ENCODE results near the gene OLFML3.

The OLFML3 gene

DNA sequence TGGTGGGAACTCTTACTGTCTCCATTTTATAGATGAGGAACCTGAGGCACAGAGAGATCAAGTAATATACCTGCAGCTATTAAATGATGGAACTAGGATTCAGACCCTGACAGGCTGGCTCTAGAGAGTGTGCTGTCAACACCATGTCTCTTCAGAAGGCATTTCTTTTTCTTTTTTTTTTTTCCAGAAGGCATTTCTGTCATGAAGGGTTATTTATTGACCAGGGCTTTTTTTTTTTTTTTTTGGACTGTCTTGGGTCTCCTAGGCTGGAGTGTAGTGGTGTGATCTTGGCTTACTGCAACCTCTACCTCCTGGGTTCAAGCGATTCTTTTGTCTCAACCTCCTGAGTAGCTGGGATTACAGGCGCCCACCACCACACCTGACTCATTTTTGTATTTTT is 27.6 kb upstream of the OLFML3 start:
- no peak for TF ChIP-seq CTCF (IDR thresholded peaks at IDR 0.05)
- Histone ChIP-seq H3K36me3 (peaks cover 29% of the 10 kb centered on the region), H3K4me1 (ENCODE audit: control insufficient read depth in 1 of 2, insufficient read depth in 1 of 2, low read depth in 1 of 2, low read length in 1 of 2) (peaks cover 23 to 24% of the 10 kb centered on the region in 2 experiments)

GRCh38 chr1:113957984-113958383 is 21.3 kb upstream of the OLFML3 start:
- Histone ChIP-seq H3K4me3 (ENCODE audit: low read depth in 1 of 2, low read length in 1 of 2) (no peak overlapping the region), H3K27me3 (no peaks in the 10 kb centered on the region), H3K9me3 (no peaks in the 10 kb centered on the region), H3K27ac (no peak overlapping the region), H3K36me3 (peaks cover 90% of the 10 kb centered on the region), H3K4me1 (ENCODE audit: control insufficient read depth in 1 of 2, insufficient read depth in 1 of 2, low read depth in 1 of 2, low read length in 1 of 2) (no peaks in the 10 kb centered on the region)
- TF ChIP-seq CTCF (IDR thresholded peaks at IDR 0.05) = no peak

More for the DNA sequence above, 27.6 kb upstream of the OLFML3 start:
- H3K9me3 ChIP-seq = no peaks in the 10 kb centered on the region
- no peak overlapping the region for H3K27ac ChIP-seq
- H3K4me3 ChIP-seq (ENCODE audit: low read depth in 1 of 2, low read length in 1 of 2) = no peak overlapping the region
- H3K27me3 ChIP-seq = no peaks in the 10 kb centered on the region

- no peaks in the 10 kb centered on the region for H3K9me3 ChIP-seq
- H3K4me3 ChIP-seq (ENCODE audit: low read depth in 1 of 2, low read length in 1 of 2) = no peak overlapping the region
- no peaks in the 10 kb centered on the region for H3K27me3 ChIP-seq
- no peaks in the 10 kb centered on the region for H3K4me1 ChIP-seq (ENCODE audit: control insufficient read depth in 1 of 2, insufficient read depth in 1 of 2, low read depth in 1 of 2, low read length in 1 of 2)
- TF ChIP-seq CTCF (IDR thresholded peaks at IDR 0.05) = no peak
- no peak overlapping the region for H3K27ac ChIP-seq
- peaks cover 97% of the 10 kb centered on the region for H3K36me3 ChIP-seq
These were observed 20.6 kb upstream of the OLFML3 start for GRCh38 chr1:113958691-113959090.

DNA sequence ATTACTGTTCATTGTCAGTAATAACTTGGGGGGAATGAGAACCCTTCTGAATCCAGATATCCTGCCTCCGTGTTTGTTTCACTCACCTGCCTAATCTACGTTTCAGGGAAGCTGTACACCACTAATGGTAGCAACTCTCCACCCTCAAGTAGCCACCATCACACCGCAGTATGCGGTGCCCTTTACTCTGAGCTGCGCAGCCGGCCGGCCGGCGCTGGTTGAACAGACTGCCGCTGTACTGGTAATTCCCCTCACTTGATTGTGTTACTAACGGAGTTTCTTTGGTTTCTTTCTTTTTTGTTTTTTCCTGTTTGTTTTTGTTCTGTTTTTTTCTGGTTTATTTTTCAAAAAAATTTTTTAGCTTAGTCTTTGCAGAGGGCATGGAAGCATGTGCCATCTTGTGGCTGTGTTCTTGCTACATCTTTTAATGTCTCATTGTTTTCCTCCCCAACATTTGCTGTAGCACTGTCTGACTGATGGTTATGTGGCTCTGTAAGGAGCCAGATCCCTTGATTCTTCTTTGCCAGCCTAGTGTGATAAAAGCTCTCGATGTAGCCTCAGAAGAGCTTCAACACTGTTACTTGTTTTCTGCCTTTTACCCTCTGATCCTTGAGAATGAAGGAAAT is 15.9 kb upstream of the OLFML3 start:
- no peaks in the 10 kb centered on the region for H3K27me3 ChIP-seq
- TF ChIP-seq CTCF (IDR thresholded peaks at IDR 0.05) = no peak
- H3K4me1 ChIP-seq (ENCODE audit: control insufficient read depth in 1 of 2, insufficient read depth in 1 of 2, low read depth in 1 of 2, low read length in 1 of 2) = no peaks in the 10 kb centered on the region
- no peaks in the 10 kb centered on the region for H3K9me3 ChIP-seq
- no peak overlapping the region for H3K4me3 ChIP-seq (ENCODE audit: low read depth in 1 of 2, low read length in 1 of 2)
- H3K36me3 ChIP-seq = peaks cover 99% of the 10 kb centered on the region
- H3K27ac ChIP-seq = no peak overlapping the region

DNA sequence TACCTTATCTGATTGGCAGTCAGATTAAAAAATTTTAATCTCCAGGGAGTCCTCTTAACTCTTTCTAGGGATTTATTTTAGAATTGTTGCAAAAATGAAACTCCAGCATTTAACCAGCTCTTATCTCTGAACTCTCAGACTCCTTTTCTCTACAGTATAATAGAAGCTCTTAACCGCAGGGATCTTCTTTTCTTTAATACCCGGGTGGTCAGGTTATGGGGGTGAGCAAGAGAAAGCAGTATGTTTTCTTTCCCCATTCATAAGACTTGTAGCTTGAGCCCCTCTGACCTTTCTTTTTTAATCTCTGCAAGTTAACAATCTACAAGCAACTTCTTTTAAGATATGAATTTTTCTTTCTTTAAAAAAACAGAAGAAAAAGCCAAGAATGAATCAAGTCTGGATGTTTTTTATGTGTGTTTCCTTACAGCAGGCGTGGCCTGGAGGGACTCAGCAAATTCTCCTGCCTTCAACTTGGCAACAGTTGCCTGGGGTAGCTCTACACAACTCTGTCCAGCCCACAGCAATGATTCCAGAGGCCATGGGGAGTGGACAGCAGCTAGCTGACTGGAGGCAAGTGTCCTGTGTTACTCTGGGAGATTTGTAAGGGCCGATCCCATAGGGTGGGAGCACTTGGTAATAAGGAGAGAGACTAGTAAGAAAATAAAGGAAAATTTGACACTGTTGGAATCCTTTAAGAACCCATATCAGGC is 13.4 kb upstream of the OLFML3 start:
- Histone ChIP-seq H3K27ac (no peak overlapping the region), H3K9me3 (no peaks in the 10 kb centered on the region), H3K4me1 (ENCODE audit: control insufficient read depth in 1 of 2, insufficient read depth in 1 of 2, low read depth in 1 of 2, low read length in 1 of 2) (no peaks in the 10 kb centered on the region), H3K36me3 (peaks cover 99% of the 10 kb centered on the region), H3K4me3 (ENCODE audit: low read depth in 1 of 2, low read length in 1 of 2) (no peak overlapping the region), H3K27me3 (no peaks in the 10 kb centered on the region)
- no peak for TF ChIP-seq CTCF (IDR thresholded peaks at IDR 0.05)
